K562 (cell line): Measurements from ENCODE around the gene GHITM. TPM values are rescaled to one million over a fixed set of nuclear protein-coding genes. Genes with fewer than 3 reads are reported as not detected.

Experiments used
- ARNT ChIP-seq, 2 experiments: fragments of 450-650 bp; IDR thresholded peaks; 2 replicates each; pipeline ENCODE4 v1.6.1; 2016; ENCODE audit warnings: mild to moderate bottlenecking in 1 of 2
- DPF2 ChIP-seq: fragments of 450-650 bp; IDR thresholded peaks from 2 replicates; pipeline ENCODE4 v1.6.1; 2016
- EGR1 ChIP-seq: fragments of 450-650 bp; conservative IDR thresholded peaks from 2 replicates; pipeline ENCODE4 v1.6.1; 2017; ENCODE audit warnings: mild to moderate bottlenecking
- ETS2 ChIP-seq: IDR thresholded peaks from 2 replicates; pipeline ENCODE4 v1.6.1; 2016; ENCODE audit warnings: borderline replicate concordance, missing genetic modification characterization, mild to moderate bottlenecking, moderate library complexity, missing compliant biosample characterization; ENCODE audit not compliant: poor library complexity, severe bottlenecking
- LEF1 ChIP-seq: fragments of 450-650 bp; IDR thresholded peaks from 2 replicates; pipeline ENCODE4 v1.6.1; 2016; ENCODE audit warnings: mild to moderate bottlenecking
- NCOA2 ChIP-seq, 2 experiments: fragments of 450-650 bp; IDR thresholded peaks; 2 replicates each; pipeline ENCODE4 v1.6.1; 2018; ENCODE audit warnings: mild to moderate bottlenecking in 2 of 2, moderate library complexity in 1 of 2; ENCODE audit not compliant: partially characterized antibody in 2 of 2
- NR4A1 ChIP-seq, 2 experiments: fragments of 250-450 bp in 1 of 2; fragments of 450-650 bp in 1 of 2; sonication (Bioruptor Pico) in 1 of 2; IDR thresholded peaks; 2 replicates each; pipeline versions ENCODE4 v1.4.0 to v1.6.1; 2016 to 2020; ENCODE audit warnings: mild to moderate bottlenecking in 2 of 2, missing compliant biosample characterization in 1 of 2, missing genetic modification characterization in 1 of 2, moderate library complexity in 1 of 2
- NRF1 ChIP-seq, 2 experiments: fragments of 450-650 bp; IDR thresholded peaks in 1 of 2; conservative IDR thresholded peaks in 1 of 2; 2 replicates each; pipeline ENCODE4 v1.6.1; 2014; ENCODE audit warnings: mild to moderate bottlenecking in 2 of 2
- POLR3G ChIP-seq: IDR thresholded peaks from 2 replicates; pipeline ENCODE4 v1.6.1; 2011; ENCODE audit not compliant: insufficient read length, insufficient replicate concordance; ENCODE audit errors: extremely low read depth
- RCOR1 ChIP-seq, 2 experiments: IDR thresholded peaks; 2 replicates each; pipeline ENCODE4 v1.6.1; 2012; ENCODE audit warnings: low read depth in 2 of 2, low read length in 2 of 2, borderline replicate concordance in 1 of 2, improper control_type of control experiment in 1 of 2
- SAFB2 ChIP-seq: fragments of 200-400 bp; formaldehyde crosslinking; IDR thresholded peaks from 2 replicates; pipeline ENCODE4 v1.6.1; 2018; ENCODE audit warnings: borderline replicate concordance, low read length, low read depth, moderate library complexity; ENCODE audit not compliant: severe bottlenecking
- SIX5 ChIP-seq, 2 experiments: IDR thresholded peaks; 2 replicates each; pipeline ENCODE4 v1.6.1; 2011; ENCODE audit warnings: low read length in 2 of 2, borderline replicate concordance in 1 of 2, low read depth in 1 of 2, mild to moderate bottlenecking in 1 of 2, moderate library complexity in 1 of 2; ENCODE audit not compliant: insufficient read depth in 1 of 2
- SLC30A9 ChIP-seq: fragments of 250-450 bp; sonication (Bioruptor Pico); IDR thresholded peaks from 2 replicates; pipeline ENCODE4 v1.8.0; 2022; ENCODE audit warnings: mild to moderate bottlenecking, moderate library complexity
- SMARCC2 ChIP-seq: fragments of 450-650 bp; IDR thresholded peaks from 2 replicates; pipeline ENCODE4 v1.6.1; 2017; ENCODE audit warnings: antibody characterized with exemption, moderate library complexity, mild to moderate bottlenecking, low read depth
- TARDBP ChIP-seq: fragments of 450-650 bp; IDR thresholded peaks from 2 replicates; pipeline ENCODE4 v1.6.1; 2016
- ZFP36 ChIP-seq: fragments of 150-350 bp; IDR thresholded peaks from 2 replicates; pipeline ENCODE4 v1.6.1; 2018; ENCODE audit warnings: low read length, low read depth; ENCODE audit not compliant: partially characterized antibody
- ZNF274 ChIP-seq: IDR thresholded peaks from 2 replicates; pipeline ENCODE4 v1.6.1; 2011; ENCODE audit warnings: low read depth, mild to moderate bottlenecking, low read length, moderate library complexity, borderline replicate concordance
- polyA plus RNA-seq, 8 experiments: library from polyadenylated mRNA; depleted of rRNA in 4 of 8; stranded (reverse) in 5 of 8; unstranded in 3 of 8; fragments of >200 nt; fragmentation: Nextera tagmentation in 2 of 8; fragmentation: Illumina TruSeq in 1 of 8; extraction: Ambion mirVana in 2 of 8; extraction: Trizol in 1 of 8; gene quantifications; 2 replicates each; pipeline versions ENCODE4 v1.2.1 to v1.2.3, GENCODE V29; 2011 to 2014; ENCODE audit warnings: inconsistent platforms in 1 of 8, missing spikeins in 1 of 8
- total RNA-seq, 7 experiments: library from RNA; depleted of rRNA in 6 of 7; stranded (reverse); fragments of >200 nt in 6 of 7; fragmentation: Illumina TruSeq in 2 of 7; extraction: Trizol in 2 of 7; gene quantifications; 2 replicates each; pipeline versions ENCODE4 v1.2.1 to v1.2.3, GENCODE V29; 2011 to 2021; ENCODE audit warnings: low replicate concordance in 1 of 7
- TF ChIP-seq, protein P1 (sequence below): sonication (generic); formaldehyde crosslinking; IDR thresholded peaks from 2 replicates; pipeline ENCODE4 v1.4.0; 2020; ENCODE audit warnings: mild to moderate bottlenecking, missing genetic modification reagents
- TF ChIP-seq, protein P2 (sequence below): fragments of 450-650 bp; IDR thresholded peaks from 2 replicates; pipeline ENCODE4 v1.6.1; 2016; ENCODE audit warnings: mild to moderate bottlenecking

Gene GHITM
- total and polyA plus RNA-seq, 9 of the 15 experiments (the other 6 are each of a cell fraction or from before 2014, with no cell fraction given): 322 to 1,258 (median 386) TPM

DNA sequence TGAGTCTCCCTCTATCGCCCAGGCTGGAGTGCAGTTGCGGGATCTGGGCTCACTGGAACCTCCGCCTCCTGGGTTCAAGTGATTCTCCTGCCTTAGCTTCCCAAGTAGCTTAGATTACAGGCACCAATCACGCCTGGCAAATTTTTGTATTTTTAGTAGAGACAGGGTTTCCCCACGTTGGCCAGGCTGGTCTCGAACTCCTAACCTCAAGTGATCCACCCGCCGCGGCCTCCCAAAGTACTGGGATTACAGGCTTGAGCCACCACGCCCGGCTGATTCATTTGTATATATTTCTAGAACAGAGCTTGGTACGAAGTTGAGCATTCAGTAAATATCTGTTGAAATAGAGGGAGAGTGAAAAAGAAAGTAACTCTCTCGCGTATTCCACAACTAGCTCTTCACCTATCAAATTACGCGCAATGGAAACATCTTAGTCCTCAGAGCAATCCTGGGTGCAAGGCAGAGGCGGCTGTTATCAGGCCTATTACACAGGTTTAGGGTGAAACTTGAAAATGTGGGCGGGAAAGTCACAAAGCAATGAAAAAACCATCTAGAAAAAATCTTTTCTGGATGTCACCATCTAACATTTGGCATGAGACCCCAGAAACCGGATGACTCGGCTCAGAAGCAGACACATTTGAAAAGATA, 707 bp upstream of the GHITM start (continued):
- TF ChIP-seq NCOA2 (IDR thresholded peaks at IDR 0.05; ENCODE audit: partially characterized antibody in 2 of 2): no peak
- TF ChIP-seq TARDBP: no peak
- peak; percentile 58 for TF ChIP-seq ZFP36
- TF ChIP-seq DPF2: peak; percentile 56
- no peak for TF ChIP-seq POLR3G
- TF ChIP-seq ARNT (IDR thresholded peaks at IDR 0.05): peak in 1 of 2 experiments; percentile 88; a peak in 1 of 4 replicates
- peak in 1 of 2 experiments; percentile 5; a peak in 1 of 4 replicates for TF ChIP-seq NRF1 (conservative IDR thresholded peaks at IDR 0.05 in 1 of 2, IDR thresholded peaks at IDR 0.05 in 1 of 2)
- no peak for TF ChIP-seq ZNF274
- TF ChIP-seq SIX5 (IDR thresholded peaks at IDR 0.05; ENCODE audit: borderline replicate concordance in 1 of 2, insufficient read depth in 1 of 2, low read depth in 1 of 2, low read length in 2 of 2): no peak
- no peak for TF ChIP-seq ETS2 (tag)
- 0 out of 4 replicates have a peak, but pooled peaks of 1 of the 2 experiments have one; percentile 2 for TF ChIP-seq RCOR1 (IDR thresholded peaks at IDR 0.05; ENCODE audit: borderline replicate concordance in 1 of 2, low read depth in 2 of 2, low read length in 2 of 2)
- TF ChIP-seq, protein P1, sequence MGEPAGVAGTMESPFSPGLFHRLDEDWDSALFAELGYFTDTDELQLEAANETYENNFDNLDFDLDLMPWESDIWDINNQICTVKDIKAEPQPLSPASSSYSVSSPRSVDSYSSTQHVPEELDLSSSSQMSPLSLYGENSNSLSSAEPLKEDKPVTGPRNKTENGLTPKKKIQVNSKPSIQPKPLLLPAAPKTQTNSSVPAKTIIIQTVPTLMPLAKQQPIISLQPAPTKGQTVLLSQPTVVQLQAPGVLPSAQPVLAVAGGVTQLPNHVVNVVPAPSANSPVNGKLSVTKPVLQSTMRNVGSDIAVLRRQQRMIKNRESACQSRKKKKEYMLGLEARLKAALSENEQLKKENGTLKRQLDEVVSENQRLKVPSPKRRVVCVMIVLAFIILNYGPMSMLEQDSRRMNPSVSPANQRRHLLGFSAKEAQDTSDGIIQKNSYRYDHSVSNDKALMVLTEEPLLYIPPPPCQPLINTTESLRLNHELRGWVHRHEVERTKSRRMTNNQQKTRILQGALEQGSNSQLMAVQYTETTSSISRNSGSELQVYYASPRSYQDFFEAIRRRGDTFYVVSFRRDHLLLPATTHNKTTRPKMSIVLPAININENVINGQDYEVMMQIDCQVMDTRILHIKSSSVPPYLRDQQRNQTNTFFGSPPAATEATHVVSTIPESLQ: no peak
- peak; percentile 45; the same call in 1 of the 2 replicates for TF ChIP-seq SMARCC2
- no peak for TF ChIP-seq NR4A1 (CRISPR knock-in tag; IDR thresholded peaks at IDR 0.05)
- 0 out of 2 replicates have a peak, but pooled peaks have one; percentile 76 for TF ChIP-seq NR4A1 (tag; IDR thresholded peaks at IDR 0.05)
- no peak for TF ChIP-seq SAFB2
- TF ChIP-seq LEF1: peak; percentile 66
- TF ChIP-seq, protein P2, sequence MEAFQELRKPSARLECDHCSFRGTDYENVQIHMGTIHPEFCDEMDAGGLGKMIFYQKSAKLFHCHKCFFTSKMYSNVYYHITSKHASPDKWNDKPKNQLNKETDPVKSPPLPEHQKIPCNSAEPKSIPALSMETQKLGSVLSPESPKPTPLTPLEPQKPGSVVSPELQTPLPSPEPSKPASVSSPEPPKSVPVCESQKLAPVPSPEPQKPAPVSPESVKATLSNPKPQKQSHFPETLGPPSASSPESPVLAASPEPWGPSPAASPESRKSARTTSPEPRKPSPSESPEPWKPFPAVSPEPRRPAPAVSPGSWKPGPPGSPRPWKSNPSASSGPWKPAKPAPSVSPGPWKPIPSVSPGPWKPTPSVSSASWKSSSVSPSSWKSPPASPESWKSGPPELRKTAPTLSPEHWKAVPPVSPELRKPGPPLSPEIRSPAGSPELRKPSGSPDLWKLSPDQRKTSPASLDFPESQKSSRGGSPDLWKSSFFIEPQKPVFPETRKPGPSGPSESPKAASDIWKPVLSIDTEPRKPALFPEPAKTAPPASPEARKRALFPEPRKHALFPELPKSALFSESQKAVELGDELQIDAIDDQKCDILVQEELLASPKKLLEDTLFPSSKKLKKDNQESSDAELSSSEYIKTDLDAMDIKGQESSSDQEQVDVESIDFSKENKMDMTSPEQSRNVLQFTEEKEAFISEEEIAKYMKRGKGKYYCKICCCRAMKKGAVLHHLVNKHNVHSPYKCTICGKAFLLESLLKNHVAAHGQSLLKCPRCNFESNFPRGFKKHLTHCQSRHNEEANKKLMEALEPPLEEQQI: 0 out of 2 replicates have a peak, but pooled peaks have one; percentile 28
- no peak for TF ChIP-seq SLC30A9 (CRISPR knock-in tag)
- 0 out of 2 replicates have a peak, but pooled peaks have one; percentile 6 for TF ChIP-seq EGR1
